ENCODE data around the gene CEACAM18.

CEACAM18 gene

DNA sequence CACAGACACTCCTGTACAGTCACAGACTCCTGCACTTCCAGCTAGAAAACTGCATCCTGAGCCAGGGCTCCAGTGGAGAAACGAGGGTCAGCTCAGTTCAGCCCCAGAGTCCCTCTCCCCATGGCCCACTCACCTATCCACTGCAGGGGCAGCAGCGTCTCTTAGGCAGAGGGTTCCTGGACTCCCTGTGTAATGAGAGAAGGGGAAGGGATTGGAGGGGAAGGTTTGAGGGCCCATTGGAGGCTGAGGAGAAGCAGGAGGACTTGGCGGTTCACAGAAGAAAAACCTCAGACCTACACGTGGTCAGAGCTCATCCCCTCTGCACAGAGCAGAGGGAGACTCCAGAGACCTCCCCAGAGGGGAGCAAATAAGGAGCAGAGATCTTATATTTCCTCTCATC lies 9.2 kb upstream of the CEACAM18 start (continued):
- TF ChIP-seq, protein P1, sequence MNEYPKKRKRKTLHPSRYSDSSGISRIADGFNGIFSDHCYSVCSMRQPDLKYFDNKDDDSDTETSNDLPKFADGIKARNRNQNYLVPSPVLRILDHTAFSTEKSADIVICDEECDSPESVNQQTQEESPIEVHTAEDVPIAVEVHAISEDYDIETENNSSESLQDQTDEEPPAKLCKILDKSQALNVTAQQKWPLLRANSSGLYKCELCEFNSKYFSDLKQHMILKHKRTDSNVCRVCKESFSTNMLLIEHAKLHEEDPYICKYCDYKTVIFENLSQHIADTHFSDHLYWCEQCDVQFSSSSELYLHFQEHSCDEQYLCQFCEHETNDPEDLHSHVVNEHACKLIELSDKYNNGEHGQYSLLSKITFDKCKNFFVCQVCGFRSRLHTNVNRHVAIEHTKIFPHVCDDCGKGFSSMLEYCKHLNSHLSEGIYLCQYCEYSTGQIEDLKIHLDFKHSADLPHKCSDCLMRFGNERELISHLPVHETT (tag by site-specific recombination; IDR thresholded peaks at IDR 0.05) = no peak
- TF ChIP-seq ZBTB1 (tag by site-specific recombination; IDR thresholded peaks at IDR 0.05) (no peak), ZNF621 (tag by site-specific recombination; IDR thresholded peaks at IDR 0.05) (no peak), ZNF48 (tag by site-specific recombination; IDR thresholded peaks at IDR 0.05) (no peak), OSR2 (tag by site-specific recombination; IDR thresholded peaks at IDR 0.05) (no peak), MEIS1 (CRISPR knock-in tag; IDR thresholded peaks at IDR 0.05; ENCODE audit: borderline replicate concordance) (no peak), ZXDB (tag by site-specific recombination; IDR thresholded peaks at IDR 0.05) (no peak), GLIS1 (tag by site-specific recombination; IDR thresholded peaks at IDR 0.05) (no peak), ZNF391 (tag by site-specific recombination; IDR thresholded peaks at IDR 0.05; ENCODE audit: borderline replicate concordance, low read depth) (no peak), ZNF24 (tag by site-specific recombination; IDR thresholded peaks at IDR 0.05) (no peak), OVOL3 (tag by site-specific recombination; IDR thresholded peaks at IDR 0.05) (no peak)
- TF ChIP-seq, protein P2, sequence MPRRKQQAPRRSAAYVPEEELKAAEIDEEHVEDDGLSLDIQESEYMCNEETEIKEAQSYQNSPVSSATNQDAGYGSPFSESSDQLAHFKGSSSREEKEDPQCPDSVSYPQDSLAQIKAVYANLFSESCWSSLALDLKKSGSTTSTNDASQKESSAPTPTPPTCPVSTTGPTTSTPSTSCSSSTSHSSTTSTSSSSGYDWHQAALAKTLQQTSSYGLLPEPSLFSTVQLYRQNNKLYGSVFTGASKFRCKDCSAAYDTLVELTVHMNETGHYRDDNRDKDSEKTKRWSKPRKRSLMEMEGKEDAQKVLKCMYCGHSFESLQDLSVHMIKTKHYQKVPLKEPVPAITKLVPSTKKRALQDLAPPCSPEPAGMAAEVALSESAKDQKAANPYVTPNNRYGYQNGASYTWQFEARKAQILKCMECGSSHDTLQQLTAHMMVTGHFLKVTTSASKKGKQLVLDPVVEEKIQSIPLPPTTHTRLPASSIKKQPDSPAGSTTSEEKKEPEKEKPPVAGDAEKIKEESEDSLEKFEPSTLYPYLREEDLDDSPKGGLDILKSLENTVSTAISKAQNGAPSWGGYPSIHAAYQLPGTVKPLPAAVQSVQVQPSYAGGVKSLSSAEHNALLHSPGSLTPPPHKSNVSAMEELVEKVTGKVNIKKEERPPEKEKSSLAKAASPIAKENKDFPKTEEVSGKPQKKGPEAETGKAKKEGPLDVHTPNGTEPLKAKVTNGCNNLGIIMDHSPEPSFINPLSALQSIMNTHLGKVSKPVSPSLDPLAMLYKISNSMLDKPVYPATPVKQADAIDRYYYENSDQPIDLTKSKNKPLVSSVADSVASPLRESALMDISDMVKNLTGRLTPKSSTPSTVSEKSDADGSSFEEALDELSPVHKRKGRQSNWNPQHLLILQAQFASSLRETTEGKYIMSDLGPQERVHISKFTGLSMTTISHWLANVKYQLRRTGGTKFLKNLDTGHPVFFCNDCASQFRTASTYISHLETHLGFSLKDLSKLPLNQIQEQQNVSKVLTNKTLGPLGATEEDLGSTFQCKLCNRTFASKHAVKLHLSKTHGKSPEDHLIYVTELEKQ (tag by site-specific recombination; IDR thresholded peaks at IDR 0.05; ENCODE audit: borderline replicate concordance) = no peak
- TF ChIP-seq, protein P3, sequence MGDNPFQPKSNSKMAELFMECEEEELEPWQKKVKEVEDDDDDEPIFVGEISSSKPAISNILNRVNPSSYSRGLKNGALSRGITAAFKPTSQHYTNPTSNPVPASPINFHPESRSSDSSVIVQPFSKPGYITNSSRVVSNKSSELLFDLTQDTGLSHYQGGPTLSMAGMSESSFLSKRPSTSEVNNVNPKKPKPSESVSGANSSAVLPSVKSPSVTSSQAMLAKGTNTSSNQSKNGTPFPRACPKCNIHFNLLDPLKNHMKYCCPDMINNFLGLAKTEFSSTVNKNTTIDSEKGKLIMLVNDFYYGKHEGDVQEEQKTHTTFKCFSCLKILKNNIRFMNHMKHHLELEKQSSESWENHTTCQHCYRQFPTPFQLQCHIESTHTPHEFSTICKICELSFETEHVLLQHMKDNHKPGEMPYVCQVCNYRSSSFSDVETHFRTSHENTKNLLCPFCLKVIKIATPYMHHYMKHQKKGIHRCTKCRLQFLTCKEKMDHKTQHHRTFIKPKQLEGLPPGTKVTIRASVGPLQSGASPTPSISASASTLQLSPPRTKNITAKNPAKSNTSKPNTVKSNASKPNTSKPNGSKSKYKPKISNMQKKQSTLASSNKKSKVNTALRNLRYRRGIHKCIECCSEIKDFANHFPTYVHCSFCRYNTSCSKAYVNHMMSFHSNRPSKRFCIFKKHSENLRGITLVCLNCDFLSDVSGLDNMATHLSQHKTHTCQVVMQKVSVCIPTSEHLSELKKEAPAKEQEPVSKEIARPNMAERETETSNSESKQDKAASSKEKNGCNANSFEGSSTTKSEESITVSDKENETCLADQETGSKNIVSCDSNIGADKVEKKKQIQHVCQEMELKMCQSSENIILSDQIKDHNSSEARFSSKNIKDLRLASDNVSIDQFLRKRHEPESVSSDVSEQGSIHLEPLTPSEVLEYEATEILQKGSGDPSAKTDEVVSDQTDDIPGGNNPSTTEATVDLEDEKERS (tag by site-specific recombination; IDR thresholded peaks at IDR 0.05) = no peak

DNA sequence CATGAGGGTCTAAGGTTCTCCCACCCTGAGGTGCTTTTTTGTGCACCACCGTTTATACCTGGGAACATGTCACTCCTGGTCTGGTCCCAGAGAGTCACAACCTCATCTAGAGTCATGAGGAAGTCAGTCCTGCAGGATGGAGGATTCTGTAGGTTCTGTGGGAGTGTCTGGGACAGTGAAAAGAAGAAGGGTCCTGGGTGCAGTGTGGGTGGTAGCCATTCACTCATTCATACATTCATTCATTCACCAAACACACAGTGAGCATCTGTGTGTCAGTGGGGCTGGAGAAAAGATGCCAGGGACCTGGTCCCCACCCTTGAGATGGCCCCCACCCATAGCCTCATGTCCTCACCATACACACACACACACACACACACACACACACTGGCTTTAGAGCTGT lies 8.7 kb upstream of the CEACAM18 start:
- no peak for TF ChIP-seq ZNF776 (tag by site-specific recombination; IDR thresholded peaks at IDR 0.05; ENCODE audit: borderline replicate concordance)
- no peak for TF ChIP-seq YY1 (tag by site-specific recombination; IDR thresholded peaks at IDR 0.05)
- TF ChIP-seq, protein P4, sequence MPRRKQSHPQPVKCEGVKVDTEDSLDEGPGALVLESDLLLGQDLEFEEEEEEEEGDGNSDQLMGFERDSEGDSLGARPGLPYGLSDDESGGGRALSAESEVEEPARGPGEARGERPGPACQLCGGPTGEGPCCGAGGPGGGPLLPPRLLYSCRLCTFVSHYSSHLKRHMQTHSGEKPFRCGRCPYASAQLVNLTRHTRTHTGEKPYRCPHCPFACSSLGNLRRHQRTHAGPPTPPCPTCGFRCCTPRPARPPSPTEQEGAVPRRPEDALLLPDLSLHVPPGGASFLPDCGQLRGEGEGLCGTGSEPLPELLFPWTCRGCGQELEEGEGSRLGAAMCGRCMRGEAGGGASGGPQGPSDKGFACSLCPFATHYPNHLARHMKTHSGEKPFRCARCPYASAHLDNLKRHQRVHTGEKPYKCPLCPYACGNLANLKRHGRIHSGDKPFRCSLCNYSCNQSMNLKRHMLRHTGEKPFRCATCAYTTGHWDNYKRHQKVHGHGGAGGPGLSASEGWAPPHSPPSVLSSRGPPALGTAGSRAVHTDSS (tag by site-specific recombination; IDR thresholded peaks at IDR 0.05) = no peak
- TF ChIP-seq, protein P2 (tag by site-specific recombination; IDR thresholded peaks at IDR 0.05; ENCODE audit: borderline replicate concordance) = no peak
- no peak for TF ChIP-seq ZNF629 (tag by site-specific recombination; IDR thresholded peaks at IDR 0.05)
- TF ChIP-seq ZNF785 (tag by site-specific recombination; IDR thresholded peaks at IDR 0.05) = no peak
- TF ChIP-seq, protein P5, sequence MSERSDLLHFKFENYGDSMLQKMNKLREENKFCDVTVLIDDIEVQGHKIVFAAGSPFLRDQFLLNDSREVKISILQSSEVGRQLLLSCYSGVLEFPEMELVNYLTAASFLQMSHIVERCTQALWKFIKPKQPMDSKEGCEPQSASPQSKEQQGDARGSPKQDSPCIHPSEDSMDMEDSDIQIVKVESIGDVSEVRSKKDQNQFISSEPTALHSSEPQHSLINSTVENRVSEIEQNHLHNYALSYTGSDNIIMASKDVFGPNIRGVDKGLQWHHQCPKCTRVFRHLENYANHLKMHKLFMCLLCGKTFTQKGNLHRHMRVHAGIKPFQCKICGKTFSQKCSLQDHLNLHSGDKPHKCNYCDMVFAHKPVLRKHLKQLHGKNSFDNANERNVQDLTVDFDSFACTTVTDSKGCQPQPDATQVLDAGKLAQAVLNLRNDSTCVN (tag by site-specific recombination; optimal IDR thresholded peaks at IDR 0.05) = no peak
- TF ChIP-seq ZNF561 (tag by site-specific recombination; IDR thresholded peaks at IDR 0.05; ENCODE audit: borderline replicate concordance) = no peak
- no peak for TF ChIP-seq ZXDB (tag by site-specific recombination; IDR thresholded peaks at IDR 0.05)

More for the DNA sequence above, 8.7 kb upstream of the CEACAM18 start:
- H3K36me3 ChIP-seq (ENCODE audit: control insufficient read depth in 2 of 2, insufficient read depth in 1 of 2, low read length in 2 of 2) = no peaks in the 10 kb centered on the region
- no peak overlapping the region for H3K4me3 ChIP-seq (ENCODE audit: low read depth, low read length)
- H3K4me1 ChIP-seq (ENCODE audit: control insufficient read depth, insufficient read depth, low read length) = no peaks in the 10 kb centered on the region
- POLR2A ChIA-PET = no interaction called here
- H3K27ac ChIP-seq (ENCODE audit: extremely low read depth, low read depth, low read length) = no peak overlapping the region
- no peaks in the 10 kb centered on the region for H3K9me3 ChIP-seq (ENCODE audit: control insufficient read depth, insufficient read depth, low read depth, low read length)
- CTCF ChIA-PET = no interaction called here
